Lung (tissue), 12 donors: ENCODE measurements around the gene CSRP3. TPM values are rescaled to one million over a fixed set of nuclear protein-coding genes. Genes with fewer than 3 reads are reported as not detected.

ENCODE experiments used
- ATAC-seq: fragments of 200-7000 bp; cut with Tn5 transposase; one replicate; pipeline ENCODE4 v1.9.1; 2020; ENCODE audit warnings: moderate number of reproducible peaks; ENCODE audit not compliant: insufficient read depth, low FRiP score
- DNase-seq, 3 donors: peaks; one replicate each; pipeline ENCODE4 v3.0.0-alpha.2; 2013 to 2017
- H3K27ac ChIP-seq, 2 donors: one replicate each; pipeline ENCODE4 v1.5.1; 2013; ENCODE audit warnings: mild to moderate bottlenecking in 2 of 2, moderate library complexity in 2 of 2, control low read depth in 1 of 2, inconsistent platforms in 1 of 2, low read depth in 1 of 2, low read length in 1 of 2
- H3K27me3 ChIP-seq, 3 donors: one replicate each; pipeline ENCODE4 v1.5.1; 2013; ENCODE audit warnings: low read length in 2 of 3; ENCODE audit not compliant: control insufficient read depth in 3 of 3, insufficient read depth in 3 of 3
- H3K36me3 ChIP-seq, 4 donors: one replicate each; pipeline ENCODE4 v1.5.1; 2013; ENCODE audit warnings: low read length in 4 of 4, mild to moderate bottlenecking in 1 of 4, moderate library complexity in 1 of 4; ENCODE audit not compliant: control insufficient read depth in 4 of 4, insufficient read depth in 4 of 4
- H3K4me1 ChIP-seq, 5 donors: one replicate each; pipeline ENCODE4 v1.5.1; 2013; ENCODE audit warnings: low read length in 5 of 5, mild to moderate bottlenecking in 2 of 5, moderate library complexity in 1 of 5; ENCODE audit not compliant: control insufficient read depth in 5 of 5, insufficient read depth in 5 of 5
- H3K4me3 ChIP-seq: one replicate; pipeline ENCODE4 v1.5.1; 2013; ENCODE audit warnings: mild to moderate bottlenecking, control low read depth, moderate library complexity
- H3K9ac ChIP-seq, 2 donors: one replicate each; pipeline ENCODE4 v1.5.1; 2013; ENCODE audit warnings: low read length in 2 of 2, control low read depth in 1 of 2; ENCODE audit not compliant: insufficient read depth in 1 of 2
- H3K9me3 ChIP-seq, 4 donors: one replicate each; pipeline ENCODE4 v1.5.1; 2013; ENCODE audit warnings: low read length in 3 of 4, mild to moderate bottlenecking in 1 of 4, moderate library complexity in 1 of 4; ENCODE audit not compliant: control insufficient read depth in 4 of 4, insufficient read depth in 3 of 4
- WGBS, 2 donors: extraction: QIAGEN DNeasy Blood & Tissue Kit; methylation state at CpG; one replicate each; pipeline ENCODE4 v1.1.7; 2013; 5-methylcytosine and 5-hydroxymethylcytosine counted together
- polyA plus RNA-seq, 2 donors: library from polyadenylated mRNA; stranded (reverse); fragments of 200-250 nt; gene quantifications; one replicate each; pipeline ENCODE4 v1.2.1, GENCODE V29; 2013
- total RNA-seq, 2 donors: library from RNA; depleted of rRNA in 1 of 2; stranded (reverse); fragments of >200 nt in 1 of 2; gene quantifications; one replicate each; pipeline ENCODE4 v1.2.1, GENCODE V29; 2014 to 2021
- TF ChIP-seq, protein P1 (sequence below): IDR thresholded peaks from 2 replicates; pipeline ENCODE4 v1.5.1; 2012; ENCODE audit warnings: mild to moderate bottlenecking; ENCODE audit errors: control extremely low read depth, extremely low read depth
- donor health status: control.
- donor health status: control.
- donor health status: Bipolar disorder and iron deficiency.
- donor health status: healthy.
- donor health status: DM: yes; HTN: yes; CAD: no.

Gene CSRP3
- total and polyA plus RNA-seq, 4 donors, result 0.07 to 3.5 TPM; not detected in 2

GRCh38 chr11:19240420-19241259, 38.9 kb upstream of the CSRP3 start, which contains the start of gene E2F8:
Gene E2F8, minus strand, starts transcription at chr11:19240945. Its CDS starts 824 bp downstream, at chr11:19240121.
- Histone ChIP-seq H3K27ac (peak within 1 kb of the TSS in 1 of 2 donors; percentile 34), H3K9ac (peak within 1 kb of the TSS in 1 of 2 donors; percentile 79), H3K4me1 (peaks cover 0 to 16% (median 2%) of the 10 kb centered on the region in 5 donors), H3K4me3 (peak within 1 kb of the TSS; percentile 51), H3K9me3 (peaks cover 0 to 3% (median 0%) of the 10 kb centered on the region in 4 donors), H3K27me3 (peaks cover 2 to 14% (median 4%) of the 10 kb centered on the region in 3 donors), H3K36me3 (peaks cover 0 to 7% (median 0%) of the 10 kb centered on the region in 4 donors)
- TF ChIP-seq, protein P1, sequence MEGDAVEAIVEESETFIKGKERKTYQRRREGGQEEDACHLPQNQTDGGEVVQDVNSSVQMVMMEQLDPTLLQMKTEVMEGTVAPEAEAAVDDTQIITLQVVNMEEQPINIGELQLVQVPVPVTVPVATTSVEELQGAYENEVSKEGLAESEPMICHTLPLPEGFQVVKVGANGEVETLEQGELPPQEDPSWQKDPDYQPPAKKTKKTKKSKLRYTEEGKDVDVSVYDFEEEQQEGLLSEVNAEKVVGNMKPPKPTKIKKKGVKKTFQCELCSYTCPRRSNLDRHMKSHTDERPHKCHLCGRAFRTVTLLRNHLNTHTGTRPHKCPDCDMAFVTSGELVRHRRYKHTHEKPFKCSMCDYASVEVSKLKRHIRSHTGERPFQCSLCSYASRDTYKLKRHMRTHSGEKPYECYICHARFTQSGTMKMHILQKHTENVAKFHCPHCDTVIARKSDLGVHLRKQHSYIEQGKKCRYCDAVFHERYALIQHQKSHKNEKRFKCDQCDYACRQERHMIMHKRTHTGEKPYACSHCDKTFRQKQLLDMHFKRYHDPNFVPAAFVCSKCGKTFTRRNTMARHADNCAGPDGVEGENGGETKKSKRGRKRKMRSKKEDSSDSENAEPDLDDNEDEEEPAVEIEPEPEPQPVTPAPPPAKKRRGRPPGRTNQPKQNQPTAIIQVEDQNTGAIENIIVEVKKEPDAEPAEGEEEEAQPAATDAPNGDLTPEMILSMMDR, result no peak
- DNase-seq, result peak; percentile 98
- ATAC-seq, result peak; percentile 95
- 0 to 2% methylated on average over 54 to 59 of the region's 59 CpGs for WGBS, 2 donors

DNA sequence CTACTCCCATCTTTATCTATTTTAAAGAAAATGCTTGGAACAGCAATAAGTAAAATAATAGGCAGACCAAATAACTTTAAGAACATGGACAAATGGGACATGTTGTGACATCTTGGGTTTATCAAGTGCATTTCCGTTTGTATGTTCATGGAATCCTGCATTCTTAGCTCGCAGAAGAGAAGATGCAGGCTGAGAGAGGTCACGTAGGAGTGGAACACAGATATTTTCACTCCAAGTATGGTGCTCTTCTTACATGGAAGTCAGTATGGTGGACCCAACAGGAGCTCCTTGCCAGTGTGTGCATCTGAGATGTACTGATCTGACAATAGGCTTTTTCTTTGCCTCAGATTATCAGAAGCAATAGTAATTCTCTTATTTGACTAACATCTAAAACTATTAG, 37.3 kb upstream of the CSRP3 start:
- Histone ChIP-seq H3K4me1 (peaks cover 0 to 16% (median 2%) of the 10 kb centered on the region in 5 donors), H3K4me3 (no peak overlapping the region), H3K36me3 (peaks cover 0 to 14% (median 2%) of the 10 kb centered on the region in 4 donors), H3K27me3 (peaks cover 2 to 14% (median 4%) of the 10 kb centered on the region in 3 donors), H3K9ac (no peak overlapping the region), H3K27ac (no peak overlapping the region), H3K9me3 (no peaks in the 10 kb centered on the region)
- TF ChIP-seq, protein P1, result no peak
- no peak for DNase-seq
- WGBS, 2 donors, result 90 to 94% methylated on average over 3 of the region's 3 CpGs
- no peak for ATAC-seq

GRCh38 chr11:19237813-19238212, 36.0 kb upstream of the CSRP3 start:
- Histone ChIP-seq H3K9ac (no peak overlapping the region), H3K36me3 (peaks cover 0 to 14% (median 2%) of the 10 kb centered on the region in 4 donors), H3K27ac (no peak overlapping the region), H3K4me3 (no peak overlapping the region), H3K27me3 (peaks cover 2 to 6% (median 4%) of the 10 kb centered on the region in 3 donors), H3K9me3 (no peaks in the 10 kb centered on the region), H3K4me1 (peaks cover 0 to 15% (median 2%) of the 10 kb centered on the region in 5 donors)
- TF ChIP-seq, protein P1, result no peak
- DNase-seq, result peak in 1 of 3 donors; percentile 49
- ATAC-seq, result no peak
- 76 to 81% methylated on average over 5 of the region's 5 CpGs for WGBS, 2 donors
